HCT116 (cell line): Measurements from ENCODE around the gene LIN7B.

Experiments
- CEBPB ChIP-seq: IDR thresholded peaks from 2 replicates; pipeline ENCODE4 v1.6.1; 2012; ENCODE audit warnings: low read depth
- ELF1 ChIP-seq: IDR thresholded peaks from 2 replicates; pipeline ENCODE4 v1.6.1; 2012; ENCODE audit warnings: low read depth, borderline replicate concordance
- EZH2 ChIP-seq: fragments of 200-600 bp; sonication (generic); IDR thresholded peaks from 2 replicates; pipeline ENCODE4 v1.6.1; 2017; ENCODE audit warnings: antibody characterized with exemption, mixed run types
- POLR2A ChIP-seq: IDR thresholded peaks from 2 replicates; pipeline ENCODE4 v1.7.0; 2011; ENCODE audit warnings: borderline replicate concordance; ENCODE audit not compliant: insufficient read depth, insufficient read length; ENCODE audit errors: extremely low read depth
- POLR2AphosphoS5 ChIP-seq: IDR thresholded peaks from 2 replicates; pipeline ENCODE4 v1.6.1; 2011; ENCODE audit warnings: mild to moderate bottlenecking, low read depth, low read length, moderate library complexity
- RAD21 ChIP-seq: IDR thresholded peaks from 2 replicates; pipeline ENCODE4 v1.6.1; 2012; ENCODE audit warnings: low read depth, mild to moderate bottlenecking
- SIN3A ChIP-seq: IDR thresholded peaks from 2 replicates; pipeline ENCODE4 v1.6.1; 2012; ENCODE audit warnings: low read depth
- SP1 ChIP-seq: IDR thresholded peaks from 2 replicates; pipeline ENCODE4 v1.6.1; 2012; ENCODE audit warnings: low read depth
- YY1 ChIP-seq: IDR thresholded peaks from 2 replicates; pipeline ENCODE4 v1.6.1; 2011; ENCODE audit warnings: low read length, low read depth, moderate library complexity, mild to moderate bottlenecking; ENCODE audit not compliant: insufficient replicate concordance; ENCODE audit errors: extremely low read depth
- ZNF274 ChIP-seq: fragments of 200-500 bp; sonication (Bioruptor generic); IDR thresholded peaks from 2 replicates; pipeline ENCODE4 v1.6.1; 2014; ENCODE audit warnings: mild to moderate bottlenecking, low read depth, low read length, inconsistent platforms
- TF ChIP-seq, protein P1 (sequence below), 3 experiments: fragments of 200-600 bp in 1 of 3; sonication (generic) in 1 of 3; IDR thresholded peaks in 2 of 3; conservative IDR thresholded peaks in 1 of 3; 2 replicates each; pipeline ENCODE4 v1.5.1; 2012 to 2017; ENCODE audit warnings: low read depth in 2 of 3, low read length in 2 of 3, antibody characterized with exemption in 1 of 3, borderline replicate concordance in 1 of 3, control low read depth in 1 of 3, mild to moderate bottlenecking in 1 of 3, mixed read lengths in 1 of 3, mixed run types in 1 of 3, moderate library complexity in 1 of 3; ENCODE audit not compliant: insufficient read depth in 1 of 3
- TF ChIP-seq, protein P2 (sequence below): IDR thresholded peaks from 2 replicates; pipeline ENCODE4 v1.6.1; 2012; ENCODE audit warnings: low read depth
- TF ChIP-seq, protein P3 (sequence below): IDR thresholded peaks from 2 replicates; pipeline ENCODE4 v1.6.1; 2012
- TF ChIP-seq, protein P4 (sequence below): IDR thresholded peaks from 2 replicates; pipeline ENCODE4 v1.6.1; 2012

- no peak for TF ChIP-seq EZH2
- TF ChIP-seq, protein P1, sequence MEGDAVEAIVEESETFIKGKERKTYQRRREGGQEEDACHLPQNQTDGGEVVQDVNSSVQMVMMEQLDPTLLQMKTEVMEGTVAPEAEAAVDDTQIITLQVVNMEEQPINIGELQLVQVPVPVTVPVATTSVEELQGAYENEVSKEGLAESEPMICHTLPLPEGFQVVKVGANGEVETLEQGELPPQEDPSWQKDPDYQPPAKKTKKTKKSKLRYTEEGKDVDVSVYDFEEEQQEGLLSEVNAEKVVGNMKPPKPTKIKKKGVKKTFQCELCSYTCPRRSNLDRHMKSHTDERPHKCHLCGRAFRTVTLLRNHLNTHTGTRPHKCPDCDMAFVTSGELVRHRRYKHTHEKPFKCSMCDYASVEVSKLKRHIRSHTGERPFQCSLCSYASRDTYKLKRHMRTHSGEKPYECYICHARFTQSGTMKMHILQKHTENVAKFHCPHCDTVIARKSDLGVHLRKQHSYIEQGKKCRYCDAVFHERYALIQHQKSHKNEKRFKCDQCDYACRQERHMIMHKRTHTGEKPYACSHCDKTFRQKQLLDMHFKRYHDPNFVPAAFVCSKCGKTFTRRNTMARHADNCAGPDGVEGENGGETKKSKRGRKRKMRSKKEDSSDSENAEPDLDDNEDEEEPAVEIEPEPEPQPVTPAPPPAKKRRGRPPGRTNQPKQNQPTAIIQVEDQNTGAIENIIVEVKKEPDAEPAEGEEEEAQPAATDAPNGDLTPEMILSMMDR (IDR thresholded peaks at IDR 0.05 in 2 of 3, conservative IDR thresholded peaks at IDR 0.05 in 1 of 3; ENCODE audit: borderline replicate concordance in 1 of 3, insufficient read depth in 1 of 3, low read depth in 2 of 3, low read length in 2 of 3) = no peak
- no peak for TF ChIP-seq SIN3A
- TF ChIP-seq CEBPB = no peak
- TF ChIP-seq SP1 = no peak
- no peak for TF ChIP-seq ZNF274
- no peak for TF ChIP-seq RAD21
- no peak for TF ChIP-seq POLR2A
- TF ChIP-seq, protein P2, sequence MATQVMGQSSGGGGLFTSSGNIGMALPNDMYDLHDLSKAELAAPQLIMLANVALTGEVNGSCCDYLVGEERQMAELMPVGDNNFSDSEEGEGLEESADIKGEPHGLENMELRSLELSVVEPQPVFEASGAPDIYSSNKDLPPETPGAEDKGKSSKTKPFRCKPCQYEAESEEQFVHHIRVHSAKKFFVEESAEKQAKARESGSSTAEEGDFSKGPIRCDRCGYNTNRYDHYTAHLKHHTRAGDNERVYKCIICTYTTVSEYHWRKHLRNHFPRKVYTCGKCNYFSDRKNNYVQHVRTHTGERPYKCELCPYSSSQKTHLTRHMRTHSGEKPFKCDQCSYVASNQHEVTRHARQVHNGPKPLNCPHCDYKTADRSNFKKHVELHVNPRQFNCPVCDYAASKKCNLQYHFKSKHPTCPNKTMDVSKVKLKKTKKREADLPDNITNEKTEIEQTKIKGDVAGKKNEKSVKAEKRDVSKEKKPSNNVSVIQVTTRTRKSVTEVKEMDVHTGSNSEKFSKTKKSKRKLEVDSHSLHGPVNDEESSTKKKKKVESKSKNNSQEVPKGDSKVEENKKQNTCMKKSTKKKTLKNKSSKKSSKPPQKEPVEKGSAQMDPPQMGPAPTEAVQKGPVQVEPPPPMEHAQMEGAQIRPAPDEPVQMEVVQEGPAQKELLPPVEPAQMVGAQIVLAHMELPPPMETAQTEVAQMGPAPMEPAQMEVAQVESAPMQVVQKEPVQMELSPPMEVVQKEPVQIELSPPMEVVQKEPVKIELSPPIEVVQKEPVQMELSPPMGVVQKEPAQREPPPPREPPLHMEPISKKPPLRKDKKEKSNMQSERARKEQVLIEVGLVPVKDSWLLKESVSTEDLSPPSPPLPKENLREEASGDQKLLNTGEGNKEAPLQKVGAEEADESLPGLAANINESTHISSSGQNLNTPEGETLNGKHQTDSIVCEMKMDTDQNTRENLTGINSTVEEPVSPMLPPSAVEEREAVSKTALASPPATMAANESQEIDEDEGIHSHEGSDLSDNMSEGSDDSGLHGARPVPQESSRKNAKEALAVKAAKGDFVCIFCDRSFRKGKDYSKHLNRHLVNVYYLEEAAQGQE = no peak
- no peak for TF ChIP-seq POLR2AphosphoS5
- TF ChIP-seq, protein P3, sequence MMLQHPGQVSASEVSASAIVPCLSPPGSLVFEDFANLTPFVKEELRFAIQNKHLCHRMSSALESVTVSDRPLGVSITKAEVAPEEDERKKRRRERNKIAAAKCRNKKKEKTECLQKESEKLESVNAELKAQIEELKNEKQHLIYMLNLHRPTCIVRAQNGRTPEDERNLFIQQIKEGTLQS = no peak
- TF ChIP-seq ELF1 = no peak
- no peak for TF ChIP-seq YY1
- TF ChIP-seq, protein P4, sequence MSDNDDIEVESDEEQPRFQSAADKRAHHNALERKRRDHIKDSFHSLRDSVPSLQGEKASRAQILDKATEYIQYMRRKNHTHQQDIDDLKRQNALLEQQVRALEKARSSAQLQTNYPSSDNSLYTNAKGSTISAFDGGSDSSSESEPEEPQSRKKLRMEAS = no peak
Observed at GRCh38 chr19:49117677-49118564, 3.8 kb downstream of the LIN7B start.
